Activated T-cell treated with anti-CD3 and anti-CD28 coated beads for 24 hours (primary cell): ENCODE results near the gene EEF1A1.
A peak's percentile ranks its signal among the peaks of the same experiment; 100 is the strongest.
"Not testable (repeated sequence)": the region's sequence is repeated elsewhere in the genome, so short reads cannot be mapped to it uniquely, and the experiment has no call there.

Source experiments
- DNase-seq: peaks from one replicate; pipeline ENCODE4 v3.0.0-alpha.2; 2020; ENCODE audit warnings: low read depth

Gene EEF1A1

GRCh38 chr6:73537677-73538076 lies 16.8 kb upstream of the EEF1A1 start:
- DNase-seq, result no peak

DNA sequence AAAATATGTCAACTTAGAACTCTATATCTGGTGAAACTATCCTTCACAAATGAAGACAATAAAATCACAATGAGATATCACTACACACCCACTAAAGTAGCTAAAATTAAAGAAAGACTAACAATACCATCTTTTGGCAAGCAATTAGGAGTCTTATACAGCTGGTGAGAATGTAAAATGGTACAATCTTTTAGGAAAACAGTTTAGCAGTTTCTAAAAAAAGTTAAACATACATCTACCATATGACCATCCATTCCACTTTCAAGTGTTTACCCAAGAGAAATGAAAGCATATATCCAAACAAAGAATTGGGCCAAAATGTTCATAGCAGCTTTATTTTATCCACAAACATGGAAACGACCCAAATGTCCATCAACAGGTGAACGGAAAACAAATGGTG lies 13.8 kb upstream of the EEF1A1 start:
- no peak for DNase-seq

GRCh38 chr6:73532293-73532692 lies 11.5 kb upstream of the EEF1A1 start:
- DNase-seq, result no peak

GRCh38 chr6:73528897-73529296 lies 8.1 kb upstream of the EEF1A1 start:
- no peak for DNase-seq

DNA sequence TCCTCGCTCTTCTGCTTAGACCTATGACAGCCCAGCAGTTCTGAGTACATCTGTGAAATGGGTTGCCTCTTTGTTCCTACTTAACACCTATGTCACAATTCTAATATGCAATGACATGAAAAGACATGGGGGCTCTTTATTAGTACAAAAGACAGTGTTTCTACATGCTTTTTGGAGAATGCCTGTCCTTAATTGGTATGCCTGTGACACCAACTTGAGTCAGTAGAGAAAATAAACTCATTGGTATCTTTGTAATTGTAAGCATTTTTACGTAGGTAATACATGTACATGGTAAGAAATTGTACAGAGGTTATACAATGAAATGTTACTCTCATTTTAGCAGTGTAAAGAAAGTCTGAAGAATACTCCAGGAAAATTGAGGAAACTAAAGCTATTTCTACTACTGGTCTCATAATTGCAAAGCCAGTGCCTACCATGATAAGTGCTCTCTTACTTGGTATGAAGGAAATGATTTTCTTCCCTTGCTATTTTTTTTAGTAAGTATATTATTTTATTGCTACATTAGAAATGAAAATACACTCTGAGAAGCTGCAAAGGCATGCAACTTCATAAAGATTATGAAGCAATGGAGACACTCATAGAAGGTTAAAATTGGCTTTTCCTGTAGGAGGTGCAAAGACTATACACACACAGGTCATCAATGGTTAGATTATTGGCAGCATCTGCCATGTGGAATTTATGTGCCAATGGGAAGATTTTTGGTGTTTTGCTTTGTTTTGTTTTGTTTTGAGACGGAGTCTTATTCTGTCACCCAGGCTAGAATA lies 4.9 kb upstream of the EEF1A1 start:
- DNase-seq, result no peak

- DNase-seq, result peak; percentile 74
Observed at GRCh38 chr6:73523434-73524123, 2.7 kb upstream of the EEF1A1 start.

- no peak for DNase-seq
Observed at GRCh38 chr6:73521351-73521985, 636 bp upstream of the EEF1A1 start.

DNA sequence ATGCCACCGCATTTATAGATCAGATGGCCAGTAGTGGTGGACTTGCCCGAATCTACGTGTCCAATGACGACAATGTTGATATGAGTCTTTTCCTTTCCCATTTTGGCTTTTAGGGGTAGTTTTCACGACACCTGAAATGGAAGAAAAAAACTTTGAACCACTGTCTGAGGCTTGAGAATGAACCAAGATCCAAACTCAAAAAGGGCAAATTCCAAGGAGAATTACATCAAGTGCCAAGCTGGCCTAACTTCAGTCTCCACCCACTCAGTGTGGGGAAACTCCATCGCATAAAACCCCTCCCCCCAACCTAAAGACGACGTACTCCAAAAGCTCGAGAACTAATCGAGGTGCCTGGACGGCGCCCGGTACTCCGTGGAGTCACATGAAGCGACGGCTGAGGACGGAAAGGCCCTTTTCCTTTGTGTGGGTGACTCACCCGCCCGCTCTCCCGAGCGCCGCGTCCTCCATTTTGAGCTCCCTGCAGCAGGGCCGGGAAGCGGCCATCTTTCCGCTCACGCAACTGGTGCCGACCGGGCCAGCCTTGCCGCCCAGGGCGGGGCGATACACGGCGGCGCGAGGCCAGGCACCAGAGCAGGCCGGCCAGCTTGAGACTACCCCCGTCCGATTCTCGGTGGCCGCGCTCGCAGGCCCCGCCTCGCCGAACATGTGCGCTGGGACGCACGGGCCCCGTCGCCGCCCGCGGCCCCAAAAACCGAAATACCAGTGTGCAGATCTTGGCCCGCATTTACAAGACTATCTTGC lies 725 bp downstream of the EEF1A1 start:
- DNase-seq, result peak; percentile 75

DNA sequence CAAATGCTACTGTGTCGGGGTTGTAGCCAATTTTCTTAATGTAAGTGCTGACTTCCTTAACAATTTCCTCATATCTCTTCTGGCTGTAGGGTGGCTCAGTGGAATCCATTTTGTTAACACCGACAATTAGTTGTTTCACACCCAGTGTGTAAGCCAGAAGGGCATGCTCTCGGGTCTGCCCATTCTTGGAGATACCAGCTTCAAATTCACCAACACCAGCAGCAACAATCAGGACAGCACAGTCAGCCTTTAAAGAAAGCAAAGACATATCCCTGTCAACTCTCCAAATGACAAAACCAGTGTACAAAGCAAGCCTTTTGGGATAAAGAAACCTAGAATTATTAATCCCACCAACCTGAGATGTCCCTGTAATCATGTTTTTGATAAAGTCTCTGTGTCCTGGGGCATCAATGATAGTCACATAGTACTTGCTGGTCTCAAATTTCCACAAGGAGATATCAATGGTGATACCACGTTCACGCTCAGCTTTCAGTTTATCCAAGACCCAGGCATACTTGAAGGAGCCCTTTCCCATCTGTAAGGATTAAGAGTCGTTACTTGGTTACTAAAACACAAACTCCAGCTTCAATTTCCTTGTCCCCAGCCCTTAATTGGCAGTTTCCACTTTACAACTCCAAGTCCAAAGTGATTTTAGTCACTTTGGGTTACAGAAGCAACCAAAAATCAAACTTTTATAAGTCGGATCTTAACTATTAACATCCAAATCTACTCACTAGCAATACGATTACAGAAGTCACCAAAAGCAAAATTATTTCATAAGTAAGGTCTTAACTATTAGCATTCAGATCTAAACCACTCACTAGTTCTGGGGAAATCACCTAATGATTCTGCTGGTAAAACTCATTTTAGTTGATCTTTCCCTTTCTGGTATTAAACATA lies 1.6 kb downstream of the EEF1A1 start:
- DNase-seq, result not testable (repeated sequence)

- not testable (repeated sequence) for DNase-seq
Observed at GRCh38 chr6:73518100-73518981, 2.5 kb downstream of the EEF1A1 start.

GRCh38 chr6:73516514-73517489 lies 4.0 kb downstream of the EEF1A1 start:
- no peak for DNase-seq

DNA sequence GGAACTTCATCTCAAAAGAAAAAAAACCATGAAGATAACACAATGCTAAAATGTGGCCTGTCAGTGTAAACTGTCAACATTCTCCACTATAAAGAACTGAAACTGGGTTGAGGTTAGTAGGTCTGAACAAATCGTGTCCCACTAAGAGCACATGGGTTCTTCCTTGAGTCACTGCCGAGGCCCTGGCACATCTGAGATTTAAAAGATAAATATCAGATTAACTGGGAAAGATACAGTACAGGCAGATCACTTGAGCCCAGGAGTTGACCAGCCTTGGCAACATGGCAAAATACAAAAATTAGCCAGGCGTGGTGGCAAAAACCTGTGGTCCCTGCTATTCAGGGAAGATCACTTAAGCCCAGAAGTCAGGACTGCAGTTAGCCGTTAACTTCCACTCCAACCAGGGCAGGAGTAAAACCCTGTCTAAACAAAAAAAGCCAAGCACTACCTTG lies 5.6 kb downstream of the EEF1A1 start:
- DNase-seq, result no peak

DNA sequence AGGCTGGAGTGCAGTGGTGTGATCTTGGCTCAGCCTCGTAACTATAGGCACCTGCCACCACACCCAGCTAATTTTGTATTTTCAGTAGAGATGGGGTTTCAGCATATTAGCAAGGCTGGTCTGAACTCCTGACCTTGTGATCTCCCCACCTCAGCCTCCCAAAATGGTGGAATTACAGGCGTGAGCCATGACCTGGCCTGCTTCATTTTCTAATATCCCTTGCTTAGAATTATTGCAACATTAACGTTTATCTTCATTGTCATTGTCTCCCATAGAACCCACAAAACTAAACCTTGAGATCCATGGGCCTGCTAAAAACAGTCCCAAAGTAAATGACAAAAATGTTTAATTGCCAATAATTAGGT lies 6.1 kb downstream of the EEF1A1 start:
- no peak for DNase-seq

DNA sequence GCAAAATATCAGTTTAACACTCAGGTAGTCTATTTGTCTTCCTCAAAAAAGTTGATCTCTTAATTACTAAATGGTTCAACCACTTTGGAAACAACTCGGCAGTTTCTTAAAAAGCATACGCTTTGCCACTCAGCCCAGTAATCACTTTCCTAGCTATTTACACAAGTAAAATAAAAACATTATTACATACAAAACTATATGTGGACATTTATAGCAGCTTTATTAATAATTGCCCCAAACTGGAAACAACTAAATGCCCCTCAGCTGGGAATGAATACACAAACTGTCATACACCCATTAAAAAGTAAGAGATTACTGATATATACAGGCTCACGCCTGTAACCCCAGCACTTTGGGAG lies 7.4 kb downstream of the EEF1A1 start:
- no peak for DNase-seq

DNA sequence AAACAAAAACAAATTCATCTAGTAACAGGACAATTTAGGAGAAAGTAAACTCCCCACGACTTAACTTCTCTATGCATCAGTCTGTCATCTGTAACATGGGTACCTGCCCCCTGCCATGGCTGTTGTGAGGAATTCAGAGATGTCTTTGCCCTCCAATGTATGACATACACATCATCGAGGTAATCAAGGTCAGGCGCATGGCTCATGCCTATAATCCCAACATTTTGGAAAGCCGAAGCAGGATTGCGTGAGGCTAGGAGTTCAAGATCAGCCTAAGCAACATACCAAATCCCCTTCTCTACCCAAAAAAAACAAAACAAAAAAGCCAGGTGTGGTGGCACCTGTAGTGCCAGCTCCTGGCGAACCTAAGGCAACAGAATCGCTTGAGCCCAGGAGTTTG lies 9.0 kb downstream of the EEF1A1 start:
- DNase-seq, result no peak

DNA sequence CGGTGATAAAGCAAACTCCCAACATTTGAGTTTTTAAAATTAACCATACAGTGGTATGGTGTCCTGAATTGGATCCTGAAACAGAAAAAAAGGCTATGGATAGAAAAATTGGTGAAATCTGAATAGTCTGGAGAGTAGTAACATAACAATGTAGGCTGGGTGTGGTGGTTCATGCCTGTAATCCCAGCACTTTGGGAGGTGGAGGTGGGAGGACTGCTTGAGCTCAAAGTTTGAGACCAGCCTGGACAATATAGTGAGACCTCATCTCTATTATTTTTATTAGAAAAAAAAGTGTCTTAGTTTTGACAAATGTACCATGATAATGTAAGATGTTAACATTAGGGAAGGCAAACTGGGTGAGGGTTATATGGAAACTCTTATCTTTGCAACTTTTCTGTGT lies 11.0 kb downstream of the EEF1A1 start:
- DNase-seq, result no peak

DNA sequence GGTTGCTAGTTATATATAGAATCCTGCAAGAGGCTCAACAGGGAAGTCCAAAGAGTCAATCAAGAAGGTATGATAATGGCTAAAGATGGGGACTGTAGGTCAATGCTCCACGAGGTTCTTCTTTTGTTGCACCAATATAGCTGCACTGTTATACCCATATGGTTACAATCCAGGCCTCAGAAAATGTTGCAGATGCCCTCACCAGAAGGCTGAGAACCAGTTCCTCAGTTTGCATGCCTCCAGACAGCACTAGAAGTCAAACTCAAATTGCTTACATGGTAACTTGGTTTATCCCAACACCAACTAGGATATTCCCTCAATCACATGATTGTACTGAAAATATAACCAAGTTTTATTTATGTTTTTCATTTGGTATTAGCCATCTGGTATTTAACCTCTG lies 12.1 kb downstream of the EEF1A1 start:
- no peak for DNase-seq

GRCh38 chr6:73506246-73506645 lies 14.6 kb downstream of the EEF1A1 start:
- no peak for DNase-seq

- not testable (repeated sequence) for DNase-seq
Observed at GRCh38 chr6:73505705-73506104, 15.1 kb downstream of the EEF1A1 start.
